Liver (tissue), 9 donors: Measurements from ENCODE around the gene ERC1. TPM values are rescaled to one million over a fixed set of nuclear protein-coding genes. Genes with fewer than 3 reads are reported as not detected.

Source experiments
- DNase-seq: peaks from one replicate; pipeline ENCODE4 v3.0.0-alpha.2; 2017; ENCODE audit warnings: low spot score
- H3K27ac ChIP-seq, 2 donors: one replicate each; pipeline ENCODE4 v1.7.0; 2013; ENCODE audit warnings: inconsistent platforms in 2 of 2, low read length in 2 of 2, control low read depth in 1 of 2, low read depth in 1 of 2, mild to moderate bottlenecking in 1 of 2
- H3K27me3 ChIP-seq, 4 donors: one replicate each; pipeline versions ENCODE4 v1.6.1 to v1.7.0; 2013; ENCODE audit warnings: low read length in 3 of 4, inconsistent platforms in 1 of 4, mild to moderate bottlenecking in 1 of 4, moderate library complexity in 1 of 4; ENCODE audit not compliant: control insufficient read depth in 4 of 4, insufficient read depth in 4 of 4
- H3K36me3 ChIP-seq, 4 donors: one replicate each; pipeline versions ENCODE4 v1.6.1 to v1.7.0; 2013; ENCODE audit warnings: low read length in 3 of 4, mild to moderate bottlenecking in 3 of 4, low read depth in 1 of 4, moderate library complexity in 1 of 4; ENCODE audit not compliant: control insufficient read depth in 4 of 4, insufficient read depth in 3 of 4
- H3K4me1 ChIP-seq, 4 donors: one replicate each; pipeline versions ENCODE4 v1.6.1 to v1.7.0; 2013; ENCODE audit warnings: low read length in 3 of 4, mild to moderate bottlenecking in 3 of 4, moderate library complexity in 1 of 4; ENCODE audit not compliant: control insufficient read depth in 4 of 4, insufficient read depth in 4 of 4
- H3K4me3 ChIP-seq, 3 donors: one replicate each; pipeline versions ENCODE4 v1.6.1 to v1.7.0; 2013; ENCODE audit warnings: low read length in 3 of 3, control low read depth in 1 of 3, low read depth in 1 of 3, mild to moderate bottlenecking in 1 of 3
- H3K9ac ChIP-seq, 2 donors: one replicate each; pipeline ENCODE4 v1.7.0; 2013; ENCODE audit warnings: low read length in 2 of 2, mild to moderate bottlenecking in 2 of 2, moderate library complexity in 2 of 2, control low read depth in 1 of 2, low read depth in 1 of 2
- H3K9me3 ChIP-seq, 4 donors: one replicate each; pipeline versions ENCODE4 v1.6.1 to v1.7.0; 2013; ENCODE audit warnings: low read length in 3 of 4; ENCODE audit not compliant: control insufficient read depth in 4 of 4
- CTCF ChIP-seq: fragments of 150-350 bp; IDR thresholded peaks from 2 replicates; pipeline ENCODE4 v1.5.1; 2017; ENCODE audit warnings: improper control_type of control experiment, low read depth, low read length; ENCODE audit not compliant: missing input control
- EGR1 ChIP-seq, 2 donors: IDR thresholded peaks; 2 replicates each; pipeline ENCODE4 v1.6.1; 2016 to 2018; ENCODE audit warnings: antibody characterized with exemption in 2 of 2, low read depth in 2 of 2
- FOXA1 ChIP-seq: IDR thresholded peaks from 2 replicates; pipeline ENCODE4 v1.6.1; 2016; ENCODE audit warnings: antibody characterized with exemption
- FOXA2 ChIP-seq: IDR thresholded peaks from 2 replicates; pipeline ENCODE4 v1.6.1; 2016; ENCODE audit warnings: antibody characterized with exemption
- GABPA ChIP-seq, 2 donors: IDR thresholded peaks in 1 of 2; conservative IDR thresholded peaks in 1 of 2; 2 replicates each; pipeline ENCODE4 v1.6.1; 2016; ENCODE audit warnings: antibody characterized with exemption in 2 of 2, mild to moderate bottlenecking in 1 of 2, moderate library complexity in 1 of 2
- HNF4A ChIP-seq, 2 donors: conservative IDR thresholded peaks; 2 replicates each; pipeline ENCODE4 v1.6.1; 2016; ENCODE audit warnings: antibody characterized with exemption in 2 of 2, mild to moderate bottlenecking in 2 of 2
- HNF4G ChIP-seq: IDR thresholded peaks from 2 replicates; pipeline ENCODE4 v1.6.1; 2016; ENCODE audit warnings: antibody characterized with exemption
- JUND ChIP-seq, 2 donors: IDR thresholded peaks; 2 replicates each; pipeline ENCODE4 v1.6.1; 2016; ENCODE audit warnings: antibody characterized with exemption in 2 of 2
- MAX ChIP-seq: IDR thresholded peaks from 2 replicates; pipeline ENCODE4 v1.6.1; 2016; ENCODE audit warnings: antibody characterized with exemption
- NR2F2 ChIP-seq: IDR thresholded peaks from 2 replicates; pipeline ENCODE4 v1.6.1; 2016; ENCODE audit warnings: antibody characterized with exemption
- RAD21 ChIP-seq, 2 donors: IDR thresholded peaks; 2 replicates each; pipeline ENCODE4 v1.6.1; 2016; ENCODE audit warnings: antibody characterized with exemption in 2 of 2, mild to moderate bottlenecking in 2 of 2
- REST ChIP-seq: IDR thresholded peaks from 2 replicates; pipeline ENCODE4 v1.6.1; 2016; ENCODE audit warnings: antibody characterized with exemption, mild to moderate bottlenecking
- RXRA ChIP-seq, 2 donors: IDR thresholded peaks; 2 replicates each; pipeline ENCODE4 v1.6.1; 2017 to 2018; ENCODE audit warnings: antibody characterized with exemption in 2 of 2, mild to moderate bottlenecking in 1 of 2
- SP1 ChIP-seq: IDR thresholded peaks from 2 replicates; pipeline ENCODE4 v1.6.1; 2018; ENCODE audit warnings: antibody characterized with exemption, mild to moderate bottlenecking
- TAF1 ChIP-seq: conservative IDR thresholded peaks from 2 replicates; pipeline ENCODE4 v1.6.1; 2016; ENCODE audit warnings: antibody characterized with exemption, mild to moderate bottlenecking
- YY1 ChIP-seq: IDR thresholded peaks from 2 replicates; pipeline ENCODE4 v1.6.1; 2016; ENCODE audit warnings: antibody characterized with exemption, mild to moderate bottlenecking
- WGBS: extraction: QIAGEN DNeasy Blood & Tissue Kit; methylation state at CpG from one replicate; pipeline ENCODE4 v1.1.7; 2013; 5-methylcytosine and 5-hydroxymethylcytosine counted together
- polyA plus RNA-seq, 2 donors: library from polyadenylated mRNA; stranded (reverse) in 1 of 2; unstranded in 1 of 2; fragments of 200-250 nt in 1 of 2; fragments of >200 nt in 1 of 2; fragmentation: Nextera tagmentation in 1 of 2; extraction: Ambion mirVana in 1 of 2; gene quantifications; one replicate each; pipeline versions ENCODE4 v1.2.1 to v1.2.3, GENCODE V29; 2013 to 2015
- total RNA-seq, 2 donors: library from RNA; depleted of rRNA; stranded (reverse); fragments of >200 nt; gene quantifications; one replicate each; pipeline ENCODE4 v1.2.3, GENCODE V29; 2014
- TF ChIP-seq, protein P1 (sequence below): IDR thresholded peaks from 2 replicates; pipeline ENCODE4 v1.6.1; 2016; ENCODE audit warnings: antibody characterized with exemption
- TF ChIP-seq, protein P2 (sequence below): IDR thresholded peaks from 2 replicates; pipeline ENCODE4 v1.6.1; 2016; ENCODE audit warnings: antibody characterized with exemption
- donor health status: healthy.
- donor health status: healthy.
- donor health status: healthy.
- donor health status: healthy.
- donor health status: healthy.

The ERC1 gene
- total and polyA plus RNA-seq, 4 donors: 6.2 to 50.2 (median 10.3) TPM

- no peak overlapping the region for H3K4me3 ChIP-seq
- no peak for DNase-seq
- no peak for TF ChIP-seq YY1
- TF ChIP-seq HNF4G: no peak
- TF ChIP-seq, protein P1, sequence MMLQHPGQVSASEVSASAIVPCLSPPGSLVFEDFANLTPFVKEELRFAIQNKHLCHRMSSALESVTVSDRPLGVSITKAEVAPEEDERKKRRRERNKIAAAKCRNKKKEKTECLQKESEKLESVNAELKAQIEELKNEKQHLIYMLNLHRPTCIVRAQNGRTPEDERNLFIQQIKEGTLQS: no peak
- TF ChIP-seq FOXA2: no peak
- peaks cover 0 to 2% (median 0%) of the 10 kb centered on the region in 4 donors for H3K4me1 ChIP-seq
- no peaks in the 10 kb centered on the region for H3K36me3 ChIP-seq
- no peaks in the 10 kb centered on the region for H3K9me3 ChIP-seq
- no peak overlapping the region for H3K9ac ChIP-seq
- no peaks in the 10 kb centered on the region for H3K27me3 ChIP-seq
- WGBS: 100% methylated on average over 1 of the region's 1 CpG
- H3K27ac ChIP-seq: no peak overlapping the region
These were observed 374.7 kb downstream of the ERC1 start for GRCh38 chr12:1365703-1366102.

DNA sequence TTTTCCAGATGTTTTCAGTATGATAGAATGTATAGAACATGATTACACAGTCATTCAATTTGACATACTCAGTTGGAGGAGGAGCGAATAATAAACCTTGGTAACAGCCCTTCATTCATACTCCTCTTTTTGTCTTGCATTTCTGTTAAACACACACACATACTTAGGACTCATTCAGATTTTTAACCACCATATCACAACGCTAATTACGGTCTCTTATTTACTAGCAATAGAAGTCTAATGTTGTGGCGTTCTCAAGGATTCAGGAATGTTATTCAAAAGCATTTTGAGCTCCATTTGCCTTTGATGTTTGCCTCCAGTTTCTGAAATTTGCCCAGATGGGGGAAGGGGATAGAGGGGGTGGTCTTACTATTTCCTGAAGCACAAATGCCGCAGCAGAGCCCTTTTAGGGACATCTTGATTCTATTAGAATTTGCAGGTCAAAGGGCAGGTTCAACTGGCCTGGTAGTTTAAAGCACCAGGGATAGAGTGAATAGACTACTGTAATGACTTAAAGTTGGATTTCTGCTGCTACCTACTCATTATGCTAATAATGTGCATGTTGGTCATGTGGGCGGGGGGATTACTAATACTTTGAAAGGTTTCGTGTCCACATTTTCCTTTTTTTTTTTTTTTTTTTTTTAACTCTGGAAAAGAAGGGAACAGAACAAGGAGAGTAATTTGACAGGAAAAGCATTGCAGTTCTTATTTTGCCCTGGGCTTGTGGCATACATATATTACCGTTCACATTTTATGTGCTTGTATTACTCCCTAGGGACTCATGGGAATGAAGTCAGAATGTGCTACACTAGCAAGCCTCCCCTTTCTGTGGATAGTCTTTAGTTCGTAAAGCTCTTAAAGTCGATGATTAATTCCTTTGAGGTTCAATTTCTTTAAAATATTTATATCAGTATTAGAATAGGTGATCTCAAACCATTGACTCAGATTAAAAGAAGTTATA lies 376.6 kb downstream of the ERC1 start:
- 92% methylated on average over 10 of the region's 10 CpGs for whole genome bisulfite sequencing
- H3K4me3 ChIP-seq: no peak overlapping the region
- no peak for DNase-seq

More for the DNA sequence above, 376.6 kb downstream of the ERC1 start:
- no peaks in the 10 kb centered on the region for H3K36me3 ChIP-seq
- peaks cover 0 to 2% (median 0%) of the 10 kb centered on the region in 4 donors for H3K4me1 ChIP-seq
- H3K9me3 ChIP-seq: no peaks in the 10 kb centered on the region
- H3K9ac ChIP-seq: no peak overlapping the region
- H3K27ac ChIP-seq: no peak overlapping the region
- no peaks in the 10 kb centered on the region for H3K27me3 ChIP-seq
- TF ChIP-seq TAF1 (no peak), FOXA2 (no peak), EGR1 (IDR thresholded peaks at IDR 0.05; ENCODE audit: low read depth in 2 of 2) (no peak), JUND (IDR thresholded peaks at IDR 0.05) (no peak), MAX (no peak), RAD21 (IDR thresholded peaks at IDR 0.05) (no peak), SP1 (no peak), HNF4G (no peak), HNF4A (conservative IDR thresholded peaks at IDR 0.05) (no peak), YY1 (no peak), RXRA (IDR thresholded peaks at IDR 0.05) (no peak), REST (no peak), FOXA1 (no peak), CTCF (no peak), GABPA (IDR thresholded peaks at IDR 0.05 in 1 of 2, conservative IDR thresholded peaks at IDR 0.05 in 1 of 2) (no peak), NR2F2 (no peak)
- TF ChIP-seq, protein P2, sequence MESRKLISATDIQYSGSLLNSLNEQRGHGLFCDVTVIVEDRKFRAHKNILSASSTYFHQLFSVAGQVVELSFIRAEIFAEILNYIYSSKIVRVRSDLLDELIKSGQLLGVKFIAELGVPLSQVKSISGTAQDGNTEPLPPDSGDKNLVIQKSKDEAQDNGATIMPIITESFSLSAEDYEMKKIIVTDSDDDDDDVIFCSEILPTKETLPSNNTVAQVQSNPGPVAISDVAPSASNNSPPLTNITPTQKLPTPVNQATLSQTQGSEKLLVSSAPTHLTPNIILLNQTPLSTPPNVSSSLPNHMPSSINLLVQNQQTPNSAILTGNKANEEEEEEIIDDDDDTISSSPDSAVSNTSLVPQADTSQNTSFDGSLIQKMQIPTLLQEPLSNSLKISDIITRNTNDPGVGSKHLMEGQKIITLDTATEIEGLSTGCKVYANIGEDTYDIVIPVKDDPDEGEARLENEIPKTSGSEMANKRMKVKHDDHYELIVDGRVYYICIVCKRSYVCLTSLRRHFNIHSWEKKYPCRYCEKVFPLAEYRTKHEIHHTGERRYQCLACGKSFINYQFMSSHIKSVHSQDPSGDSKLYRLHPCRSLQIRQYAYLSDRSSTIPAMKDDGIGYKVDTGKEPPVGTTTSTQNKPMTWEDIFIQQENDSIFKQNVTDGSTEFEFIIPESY: no peak
- TF ChIP-seq, protein P1: no peak
